Ovary (tissue), 3 donors: Measurements from ENCODE around the gene PDE3B.

Experiments
- CTCF ChIP-seq, 3 donors: fragments of 450-650 bp in 2 of 3; fragments of 200-600 bp in 1 of 3; IDR thresholded peaks; one replicate each; pipeline versions ENCODE4 v1.5.1 to v1.8.0; 2016 to 2022; ENCODE audit warnings: antibody characterized with exemption in 3 of 3, mild to moderate bottlenecking in 1 of 3
- EP300 ChIP-seq: sonication (generic); formaldehyde crosslinking; IDR thresholded peaks from one replicate; pipeline ENCODE4 v1.6.1; 2017; ENCODE audit warnings: antibody characterized with exemption
- POLR2A ChIP-seq: fragments of 450-650 bp; IDR thresholded peaks from one replicate; pipeline ENCODE4 v1.6.1; 2017; ENCODE audit warnings: antibody characterized with exemption, mild to moderate bottlenecking, moderate library complexity
- donor health status: DM: no; HTN: no; CAD: no.

DNA sequence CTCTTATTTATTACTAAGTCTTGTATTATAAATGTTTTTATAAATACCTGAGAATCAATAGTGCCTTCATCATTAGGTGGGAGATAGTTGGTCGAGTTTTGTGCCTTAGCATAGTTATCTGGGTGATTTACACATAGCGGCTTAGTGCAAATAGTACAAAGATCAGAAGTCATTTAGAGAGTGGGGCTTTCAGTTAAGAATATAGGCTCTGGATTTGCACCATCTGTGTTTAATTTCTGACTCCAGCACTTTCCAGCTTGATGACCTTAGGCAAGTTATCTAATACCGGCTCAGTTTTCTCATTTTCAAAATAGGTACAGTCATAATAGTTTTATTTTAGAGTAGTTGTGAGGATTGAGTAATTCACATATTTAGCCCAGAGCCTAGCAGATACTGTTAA is 26.4 kb downstream of the PDE3B start:
- TF ChIP-seq CTCF (IDR thresholded peaks at IDR 0.05): no peak
- TF ChIP-seq POLR2A: no peak
- no peak for TF ChIP-seq EP300
